Measurements from ENCODE around the gene MSANTD2. TPM values are rescaled to one million over a fixed set of nuclear protein-coding genes. Genes with fewer than 3 reads are reported as not detected.

Gene MSANTD2
- total and polyA plus RNA-seq, 4 donors, result 1.6 to 7.7 (median 2.3) TPM

GRCh38 chr11:124753624-124754023, 46.6 kb downstream of the MSANTD2 start:
- TF ChIP-seq MAX (IDR thresholded peaks at IDR 0.05) (no peak), HNF4A (conservative IDR thresholded peaks at IDR 0.05) (no peak), JUND (IDR thresholded peaks at IDR 0.05) (no peak), FOXA1 (IDR thresholded peaks at IDR 0.05) (no peak), RXRA (IDR thresholded peaks at IDR 0.05) (no peak)
- Histone ChIP-seq H3K9ac (ENCODE audit: low read depth in 1 of 2, low read length in 2 of 2) (no peak overlapping the region), H3K4me1 (ENCODE audit: control insufficient read depth in 4 of 4, insufficient read depth in 4 of 4, low read length in 3 of 4) (peaks cover 2 to 6% (median 6%) of the 10 kb centered on the region in 4 donors), H3K36me3 (ENCODE audit: control insufficient read depth in 4 of 4, insufficient read depth in 3 of 4, low read depth in 1 of 4, low read length in 3 of 4) (no peaks in the 10 kb centered on the region), H3K27me3 (ENCODE audit: control insufficient read depth in 4 of 4, insufficient read depth in 4 of 4, low read length in 3 of 4) (peaks cover 0 to 9% (median 2%) of the 10 kb centered on the region in 4 donors), H3K9me3 (ENCODE audit: control insufficient read depth in 4 of 4, low read length in 3 of 4) (no peaks in the 10 kb centered on the region), H3K4me3 (ENCODE audit: low read depth in 1 of 3, low read length in 3 of 3) (no peak overlapping the region), H3K27ac (ENCODE audit: low read depth in 1 of 2, low read length in 2 of 2) (no peak overlapping the region)
- no peak for DNase-seq (ENCODE audit: low spot score)
- 86% methylated on average over 7 of the region's 7 CpGs for WGBS

- TF ChIP-seq SP1 (IDR thresholded peaks at IDR 0.05), result no peak
- TF ChIP-seq JUND (IDR thresholded peaks at IDR 0.05), result no peak
- no peak for TF ChIP-seq MAX (IDR thresholded peaks at IDR 0.05)
- TF ChIP-seq GABPA (IDR thresholded peaks at IDR 0.05 in 1 of 2, conservative IDR thresholded peaks at IDR 0.05 in 1 of 2), result no peak
- no peak for TF ChIP-seq RAD21 (IDR thresholded peaks at IDR 0.05)
- no peak for TF ChIP-seq CTCF (IDR thresholded peaks at IDR 0.05; ENCODE audit: low read depth, low read length, missing input control)
- TF ChIP-seq FOXA1 (IDR thresholded peaks at IDR 0.05), result no peak
- TF ChIP-seq YY1 (IDR thresholded peaks at IDR 0.05), result no peak
- TF ChIP-seq RXRA (IDR thresholded peaks at IDR 0.05), result no peak
- no peak for TF ChIP-seq TAF1 (conservative IDR thresholded peaks at IDR 0.05)
- TF ChIP-seq FOXA2 (IDR thresholded peaks at IDR 0.05), result no peak
- no peak for TF ChIP-seq EGR1 (IDR thresholded peaks at IDR 0.05; ENCODE audit: low read depth in 2 of 2)
- TF ChIP-seq ZBTB33 (IDR thresholded peaks at IDR 0.05), result no peak
- TF ChIP-seq NR2F2 (IDR thresholded peaks at IDR 0.05), result no peak
- no peak for DNase-seq (ENCODE audit: low spot score)
- Histone ChIP-seq H3K4me3 (ENCODE audit: low read depth in 1 of 3, low read length in 3 of 3) (no peak overlapping the region), H3K9me3 (ENCODE audit: control insufficient read depth in 4 of 4, low read length in 3 of 4) (no peaks in the 10 kb centered on the region), H3K27ac (ENCODE audit: low read depth in 1 of 2, low read length in 2 of 2) (no peak overlapping the region), H3K9ac (ENCODE audit: low read depth in 1 of 2, low read length in 2 of 2) (no peak overlapping the region), H3K27me3 (ENCODE audit: control insufficient read depth in 4 of 4, insufficient read depth in 4 of 4, low read length in 3 of 4) (peaks cover 0 to 9% (median 3%) of the 10 kb centered on the region in 4 donors), H3K36me3 (ENCODE audit: control insufficient read depth in 4 of 4, insufficient read depth in 3 of 4, low read depth in 1 of 4, low read length in 3 of 4) (no peaks in the 10 kb centered on the region), H3K4me1 (ENCODE audit: control insufficient read depth in 4 of 4, insufficient read depth in 4 of 4, low read length in 3 of 4) (peaks cover 0 to 3% (median 1%) of the 10 kb centered on the region in 4 donors)
Observed at GRCh38 chr11:124753205-124753604, 47.0 kb downstream of the MSANTD2 start.

All from liver (tissue), 9 donors.